Panc1 (cell line): Measurements from ENCODE around the gene EYA3.

Experiments used
- CTCF ChIP-seq: fragments of 450-650 bp; IDR thresholded peaks from 2 replicates; pipeline ENCODE4 v1.5.1; 2017; ENCODE audit warnings: mild to moderate bottlenecking
- SIN3A ChIP-seq: IDR thresholded peaks from 2 replicates; pipeline ENCODE4 v1.6.1; 2012; ENCODE audit warnings: low read depth, mild to moderate bottlenecking, low read length, moderate library complexity, borderline replicate concordance; ENCODE audit not compliant: insufficient read depth

GRCh38 chr1:27935721-27936120 lies 152.7 kb downstream of the EYA3 start:
- TF ChIP-seq CTCF (no peak), SIN3A (no peak)
